ENCODE measurements around the gene CACNA1G. TPM values are rescaled to one million over a fixed set of nuclear protein-coding genes. Genes with fewer than 3 reads are reported as not detected.

Gene CACNA1G
- total RNA-seq, 6 donors from 2014 or later, result under 0.01 to 0.37 (median 0.11) TPM; not detected in 2

- H3K4me3 ChIP-seq, result no peak overlapping the region
- ATAC-seq (ENCODE audit: low FRiP score in 2 of 2) (no peak), DNase-seq (no peak)
- no peaks in the 10 kb centered on the region for H3K9me3 ChIP-seq
- peaks cover 33 to 44% (median 36%) of the 10 kb centered on the region in 4 donors for H3K4me1 ChIP-seq
- H3K27ac ChIP-seq, result peak overlapping the region in 1 of 4 donors; percentile 84
- TF ChIP-seq CTCF (IDR thresholded peaks at IDR 0.05) (no peak), EP300 (IDR thresholded peaks at IDR 0.05) (no peak), POLR2A (IDR thresholded peaks at IDR 0.05) (no peak), POLR2AphosphoS5 (IDR thresholded peaks at IDR 0.05) (no peak)
- no peaks in the 10 kb centered on the region for H3K36me3 ChIP-seq
- H3K27me3 ChIP-seq, result no peaks in the 10 kb centered on the region
- 80 to 92% methylated on average over 5 to 9 of the region's 10 CpGs for WGBS, 2 donors
Observed at GRCh38 chr17:50659179-50659578, 98.7 kb downstream of the CACNA1G start.

- 21 to 37% methylated on average over 9 to 10 of the region's 11 CpGs for WGBS, 2 donors
Observed at GRCh38 chr17:50660042-50660886, 99.7 kb downstream of the CACNA1G start.

GRCh38 chr17:50660887-50661345 lies 100.4 kb downstream of the CACNA1G start:
- Histone ChIP-seq H3K27ac (peak overlapping the region; percentile 63 to 86 (median 82)), H3K27me3 (no peaks in the 10 kb centered on the region), H3K36me3 (no peaks in the 10 kb centered on the region), H3K9me3 (no peaks in the 10 kb centered on the region), H3K4me1 (peaks cover 33 to 44% (median 36%) of the 10 kb centered on the region in 4 donors), H3K4me3 (no peak overlapping the region)
- DNase-seq (no peak), ATAC-seq (ENCODE audit: low FRiP score in 2 of 2) (peak in 1 of 2 donors; percentile 3)
- 58 to 70% methylated on average over 5 to 10 of the region's 10 CpGs for WGBS, 2 donors
- TF ChIP-seq POLR2AphosphoS5 (IDR thresholded peaks at IDR 0.05), result no peak

More at GRCh38 chr17:50660042-50660886, 99.7 kb downstream of the CACNA1G start:
- ATAC-seq (ENCODE audit: low FRiP score in 2 of 2) (peak; percentile 24 to 64), DNase-seq (peak in 1 of 2 donors; percentile 68)
- TF ChIP-seq POLR2A (IDR thresholded peaks at IDR 0.05), result peak in 1 of 4 donors; percentile 4
- no peak for TF ChIP-seq POLR2AphosphoS5 (IDR thresholded peaks at IDR 0.05)
- H3K27me3 ChIP-seq, result no peaks in the 10 kb centered on the region
- no peaks in the 10 kb centered on the region for H3K9me3 ChIP-seq
- H3K4me1 ChIP-seq, result peaks cover 33 to 44% (median 36%) of the 10 kb centered on the region in 4 donors
- no peaks in the 10 kb centered on the region for H3K36me3 ChIP-seq
- peak overlapping the region; percentile 63 to 86 (median 82) for H3K27ac ChIP-seq
- no peak overlapping the region for H3K4me3 ChIP-seq

GRCh38 chr17:50661348-50661747 lies 100.8 kb downstream of the CACNA1G start:
- Histone ChIP-seq H3K9me3 (no peaks in the 10 kb centered on the region), H3K36me3 (no peaks in the 10 kb centered on the region), H3K4me3 (no peak overlapping the region), H3K4me1 (peaks cover 33 to 44% (median 36%) of the 10 kb centered on the region in 4 donors), H3K27ac (peak overlapping the region; percentile 63 to 86 (median 82)), H3K27me3 (no peaks in the 10 kb centered on the region)
- 69 to 70% methylated on average over 5 of the region's 5 CpGs for WGBS, 2 donors
- TF ChIP-seq POLR2AphosphoS5 (IDR thresholded peaks at IDR 0.05) (no peak), EP300 (IDR thresholded peaks at IDR 0.05) (no peak), POLR2A (IDR thresholded peaks at IDR 0.05) (no peak), CTCF (IDR thresholded peaks at IDR 0.05) (no peak)
- DNase-seq (no peak), ATAC-seq (ENCODE audit: low FRiP score in 2 of 2) (no peak)

- WGBS, 2 donors, result 31 to 41% methylated on average over 9 of the region's 9 CpGs
- ATAC-seq (ENCODE audit: low FRiP score in 2 of 2), result peak; percentile 51 to 69
- Histone ChIP-seq H3K4me3 (no peak overlapping the region), H3K27me3 (no peaks in the 10 kb centered on the region), H3K27ac (peak overlapping the region; percentile 63 to 86 (median 82)), H3K9me3 (no peaks in the 10 kb centered on the region), H3K4me1 (peaks cover 33 to 44% (median 36%) of the 10 kb centered on the region in 4 donors), H3K36me3 (no peaks in the 10 kb centered on the region)
- peak in 2 of 4 donors; percentile 47 to 93 for TF ChIP-seq EP300 (IDR thresholded peaks at IDR 0.05)
- TF ChIP-seq POLR2AphosphoS5 (IDR thresholded peaks at IDR 0.05), result peak; percentile 78 to 84
- TF ChIP-seq CTCF (IDR thresholded peaks at IDR 0.05), result no peak
- TF ChIP-seq POLR2A (IDR thresholded peaks at IDR 0.05), result no peak
- DNase-seq, result peak in 1 of 2 donors; percentile 85
Observed at GRCh38 chr17:50661795-50662391, 101.4 kb downstream of the CACNA1G start.
